ENCODE data around the gene ATRNL1.

GRCh38 chr10:115882021-115882420 lies 788.9 kb downstream of the ATRNL1 start:
- TF ChIP-seq CTCF (IDR thresholded peaks at IDR 0.05), result no peak
- no peak for TF ChIP-seq EZH2phosphoT487 (IDR thresholded peaks at IDR 0.05)
